Inflammatory macrophage (primary cell): ENCODE results near the gene GCNT2.
"Not testable (repeated sequence)": the region's sequence is repeated elsewhere in the genome, so short reads cannot be mapped to it uniquely, and the experiment has no call there.

Experiments
- DNase-seq, 2 donors: peaks; one replicate each; pipeline ENCODE4 v3.0.0-alpha.2; 2020 to 2022

GCNT2 gene

GRCh38 chr6:10514049-10514780 lies 6.9 kb upstream of the GCNT2 start:
- no peak for DNase-seq

- peak in 1 of 2 donors; percentile 13 for DNase-seq
Measured at GRCh38 chr6:10516953-10517352, 4.2 kb upstream of the GCNT2 start.

- DNase-seq: peak; percentile 73 to 78
Measured at GRCh38 chr6:10518557-10519407, 2.4 kb upstream of the GCNT2 start.

GRCh38 chr6:10519408-10519697 lies 1.8 kb upstream of the GCNT2 start:
- DNase-seq: peak; percentile 52 to 62

- DNase-seq: peak; percentile 55 to 57
Measured at GRCh38 chr6:10520468-10520867, 683 bp upstream of the GCNT2 start.

GRCh38 chr6:10522929-10523573 lies 1.9 kb downstream of the GCNT2 start:
- DNase-seq: no peak

GRCh38 chr6:10526156-10526555 lies 5.0 kb downstream of the GCNT2 start:
- no peak for DNase-seq

- peak; percentile 65 to 70 for DNase-seq
Measured at GRCh38 chr6:10528158-10528981, 7.2 kb downstream of the GCNT2 start.

- peak; percentile 10 to 19 for DNase-seq
Measured at GRCh38 chr6:10529231-10529801, 8.2 kb downstream of the GCNT2 start.

- DNase-seq: not testable (repeated sequence)
Measured at GRCh38 chr6:10529828-10530374, 8.8 kb downstream of the GCNT2 start.

GRCh38 chr6:10531503-10531902 lies 10.4 kb downstream of the GCNT2 start:
- peak; percentile 69 to 83 for DNase-seq

- DNase-seq: peak; percentile 57 to 78
Measured at GRCh38 chr6:10531942-10532341, 10.8 kb downstream of the GCNT2 start.

GRCh38 chr6:10532392-10532791 lies 11.2 kb downstream of the GCNT2 start:
- DNase-seq: no peak

- no peak for DNase-seq
Measured at GRCh38 chr6:10534419-10534762, 13.2 kb downstream of the GCNT2 start.

- peak in 1 of 2 donors; percentile 54 for DNase-seq
Measured at GRCh38 chr6:10535193-10535592, 14.0 kb downstream of the GCNT2 start.

- no peak for DNase-seq
Measured at GRCh38 chr6:10537726-10538125, 16.6 kb downstream of the GCNT2 start.

- no peak for DNase-seq
Measured at GRCh38 chr6:10540073-10540746, 19.1 kb downstream of the GCNT2 start.

- no peak for DNase-seq
Measured at GRCh38 chr6:10541591-10541990, 20.4 kb downstream of the GCNT2 start.

GRCh38 chr6:10542213-10542612 lies 21.1 kb downstream of the GCNT2 start:
- peak; percentile 63 to 80 for DNase-seq

- DNase-seq: no peak
Measured at GRCh38 chr6:10543488-10543887, 22.3 kb downstream of the GCNT2 start.

- no peak for DNase-seq
Measured at GRCh38 chr6:10545482-10545881, 24.3 kb downstream of the GCNT2 start.
